ENCODE results near the gene DYRK3.

DYRK3 gene

GRCh38 chr1:206660136-206660535, 24.8 kb downstream of the DYRK3 start:
- DNase-seq (ENCODE audit: low read depth in 2 of 2, low spot score in 1 of 2) = no peak

GRCh38 chr1:206661161-206661820, 26.0 kb downstream of the DYRK3 start:
- DNase-seq (ENCODE audit: low read depth in 2 of 2, low spot score in 1 of 2) = no peak

- no peak for DNase-seq (ENCODE audit: low read depth in 2 of 2, low spot score in 1 of 2)
Measured at GRCh38 chr1:206662396-206663092, 27.2 kb downstream of the DYRK3 start.

GRCh38 chr1:206663362-206663761, 28.0 kb downstream of the DYRK3 start:
- no peak for DNase-seq (ENCODE audit: low read depth in 2 of 2, low spot score in 1 of 2)

- peak; percentile 53 to 55 for DNase-seq (ENCODE audit: low read depth in 2 of 2, low spot score in 1 of 2)
Measured at GRCh38 chr1:206663832-206664652, 28.7 kb downstream of the DYRK3 start.

- no peak for DNase-seq (ENCODE audit: low read depth in 2 of 2, low spot score in 1 of 2)
Measured at GRCh38 chr1:206664740-206665139, 29.4 kb downstream of the DYRK3 start.

- DNase-seq (ENCODE audit: low read depth in 2 of 2, low spot score in 1 of 2) = no peak
Measured at GRCh38 chr1:206666031-206666561, 30.8 kb downstream of the DYRK3 start.

- DNase-seq (ENCODE audit: low read depth in 2 of 2, low spot score in 1 of 2) = no peak
Measured at GRCh38 chr1:206666954-206667665, 31.8 kb downstream of the DYRK3 start.

- DNase-seq (ENCODE audit: low read depth in 2 of 2, low spot score in 1 of 2) = no peak
Measured at GRCh38 chr1:206668351-206668750, 33.0 kb downstream of the DYRK3 start.

- DNase-seq (ENCODE audit: low read depth in 2 of 2, low spot score in 1 of 2) = no peak
Measured at GRCh38 chr1:206668874-206669410, 33.6 kb downstream of the DYRK3 start.

- DNase-seq (ENCODE audit: low read depth in 2 of 2, low spot score in 1 of 2) = no peak
Measured at GRCh38 chr1:206672011-206672688, 36.8 kb downstream of the DYRK3 start.

GRCh38 chr1:206672844-206673758, 37.8 kb downstream of the DYRK3 start:
- DNase-seq (ENCODE audit: low read depth in 2 of 2, low spot score in 1 of 2) = no peak

- no peak for DNase-seq (ENCODE audit: low read depth in 2 of 2, low spot score in 1 of 2)
Measured at GRCh38 chr1:206674236-206674635, 38.9 kb downstream of the DYRK3 start.

GRCh38 chr1:206674745-206675175, 39.4 kb downstream of the DYRK3 start:
- no peak for DNase-seq (ENCODE audit: low read depth in 2 of 2, low spot score in 1 of 2)

GRCh38 chr1:206676499-206676898, 41.2 kb downstream of the DYRK3 start:
- DNase-seq (ENCODE audit: low read depth in 2 of 2, low spot score in 1 of 2) = no peak

- DNase-seq (ENCODE audit: low read depth in 2 of 2, low spot score in 1 of 2) = no peak
Measured at GRCh38 chr1:206678490-206678889, 43.2 kb downstream of the DYRK3 start.

- no peak for DNase-seq (ENCODE audit: low read depth in 2 of 2, low spot score in 1 of 2)
Measured at GRCh38 chr1:206679738-206680211, 44.4 kb downstream of the DYRK3 start.

- no peak for DNase-seq (ENCODE audit: low read depth in 2 of 2, low spot score in 1 of 2)
Measured at GRCh38 chr1:206680279-206680678, 44.9 kb downstream of the DYRK3 start.

- no peak for DNase-seq (ENCODE audit: low read depth in 2 of 2, low spot score in 1 of 2)
Measured at GRCh38 chr1:206681359-206681758, 46.0 kb downstream of the DYRK3 start.

Measured in stimulated activated CD8-positive, alpha-beta memory T cell treated with anti-CD3 and anti-CD28 coated beads, Interleukin-4, amount 100 ng/mL, for 1 hour (primary cell).